B cell (primary cell): Measurements from ENCODE around the gene USP37.

Experiments used
- EZH2 ChIP-seq: IDR thresholded peaks from 2 replicates; pipeline ENCODE4 v1.6.1; 2012; ENCODE audit warnings: borderline replicate concordance, low read depth, mild to moderate bottlenecking, moderate library complexity, low read length; ENCODE audit not compliant: insufficient read depth, poor library complexity, severe bottlenecking
- TF ChIP-seq, protein P1 (sequence below): fragments of 200-600 bp; IDR thresholded peaks from one replicate; pipeline ENCODE4 v1.8.0; 2022; ENCODE audit warnings: antibody characterized with exemption, mild to moderate bottlenecking

DNA sequence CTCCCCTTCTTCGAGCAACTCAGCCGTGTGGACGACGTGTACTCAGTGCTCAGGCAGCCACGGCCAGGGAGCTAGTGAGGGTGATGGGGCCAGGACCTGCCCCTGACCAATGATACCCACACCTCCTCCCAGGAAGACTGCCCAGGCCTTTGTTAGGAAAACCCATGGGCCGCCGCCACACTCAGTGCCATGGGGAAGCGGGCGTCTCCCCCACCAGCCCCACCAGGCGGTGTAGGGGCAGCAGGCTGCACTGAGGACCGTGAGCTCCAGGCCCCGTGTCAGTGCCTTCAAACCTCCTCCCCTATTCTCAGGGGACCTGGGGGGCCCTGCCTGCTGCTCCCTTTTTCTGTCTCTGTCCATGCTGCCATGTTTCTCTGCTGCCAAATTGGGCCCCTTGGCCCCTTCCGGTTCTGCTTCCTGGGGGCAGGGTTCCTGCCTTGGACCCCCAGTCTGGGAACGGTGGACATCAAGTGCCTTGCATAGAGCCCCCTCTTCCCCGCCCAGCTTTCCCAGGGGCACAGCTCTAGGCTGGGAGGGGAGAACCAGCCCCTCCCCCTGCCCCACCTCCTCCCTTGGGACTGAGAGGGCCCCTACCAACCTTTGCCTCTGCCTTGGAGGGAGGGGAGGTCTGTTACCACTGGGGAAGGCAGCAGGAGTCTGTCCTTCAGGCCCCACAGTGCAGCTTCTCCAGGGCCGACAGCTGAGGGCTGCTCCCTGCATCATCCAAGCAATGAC lies 163.6 kb downstream of the USP37 start:
- TF ChIP-seq, protein P1, sequence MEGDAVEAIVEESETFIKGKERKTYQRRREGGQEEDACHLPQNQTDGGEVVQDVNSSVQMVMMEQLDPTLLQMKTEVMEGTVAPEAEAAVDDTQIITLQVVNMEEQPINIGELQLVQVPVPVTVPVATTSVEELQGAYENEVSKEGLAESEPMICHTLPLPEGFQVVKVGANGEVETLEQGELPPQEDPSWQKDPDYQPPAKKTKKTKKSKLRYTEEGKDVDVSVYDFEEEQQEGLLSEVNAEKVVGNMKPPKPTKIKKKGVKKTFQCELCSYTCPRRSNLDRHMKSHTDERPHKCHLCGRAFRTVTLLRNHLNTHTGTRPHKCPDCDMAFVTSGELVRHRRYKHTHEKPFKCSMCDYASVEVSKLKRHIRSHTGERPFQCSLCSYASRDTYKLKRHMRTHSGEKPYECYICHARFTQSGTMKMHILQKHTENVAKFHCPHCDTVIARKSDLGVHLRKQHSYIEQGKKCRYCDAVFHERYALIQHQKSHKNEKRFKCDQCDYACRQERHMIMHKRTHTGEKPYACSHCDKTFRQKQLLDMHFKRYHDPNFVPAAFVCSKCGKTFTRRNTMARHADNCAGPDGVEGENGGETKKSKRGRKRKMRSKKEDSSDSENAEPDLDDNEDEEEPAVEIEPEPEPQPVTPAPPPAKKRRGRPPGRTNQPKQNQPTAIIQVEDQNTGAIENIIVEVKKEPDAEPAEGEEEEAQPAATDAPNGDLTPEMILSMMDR, result no peak
- TF ChIP-seq EZH2, result no peak
